ENCODE results near the gene FAM107A.

The FAM107A gene

GRCh38 chr3:58613236-58614132 is 36.3 kb upstream of the FAM107A start:
- Histone ChIP-seq H3K27me3 (ENCODE audit: control insufficient read depth in 1 of 2, insufficient read depth in 2 of 2, low read length in 2 of 2) (no peaks in the 10 kb centered on the region), H3K9me3 (ENCODE audit: control insufficient read depth in 2 of 2, low read length in 2 of 2) (no peaks in the 10 kb centered on the region), H3K4me3 (ENCODE audit: low read length in 2 of 2) (no peak overlapping the region), H3K9ac (ENCODE audit: low read length in 2 of 2) (no peak overlapping the region), H3K27ac (ENCODE audit: low read length) (no peak overlapping the region), H3K36me3 (ENCODE audit: control insufficient read depth in 2 of 2, insufficient read depth in 2 of 2, low read length in 2 of 2) (no peaks in the 10 kb centered on the region), H3K4me1 (ENCODE audit: control insufficient read depth, insufficient read depth, low read length) (peaks cover 6% of the 10 kb centered on the region)

GRCh38 chr3:58612830-58613229 is 35.6 kb upstream of the FAM107A start:
- no peak overlapping the region for H3K9ac ChIP-seq (ENCODE audit: low read length in 2 of 2)
- no peaks in the 10 kb centered on the region for H3K27me3 ChIP-seq (ENCODE audit: control insufficient read depth in 1 of 2, insufficient read depth in 2 of 2, low read length in 2 of 2)
- no peaks in the 10 kb centered on the region for H3K36me3 ChIP-seq (ENCODE audit: control insufficient read depth in 2 of 2, insufficient read depth in 2 of 2, low read length in 2 of 2)
- peaks cover 3% of the 10 kb centered on the region for H3K4me1 ChIP-seq (ENCODE audit: control insufficient read depth, insufficient read depth, low read length)
- no peak overlapping the region for H3K27ac ChIP-seq (ENCODE audit: low read length)
- no peaks in the 10 kb centered on the region for H3K9me3 ChIP-seq (ENCODE audit: control insufficient read depth in 2 of 2, low read length in 2 of 2)
- no peak overlapping the region for H3K4me3 ChIP-seq (ENCODE audit: low read length in 2 of 2)

- H3K27ac ChIP-seq (ENCODE audit: low read length), result no peak overlapping the region
- H3K36me3 ChIP-seq (ENCODE audit: control insufficient read depth in 2 of 2, insufficient read depth in 2 of 2, low read length in 2 of 2), result no peaks in the 10 kb centered on the region
- no peaks in the 10 kb centered on the region for H3K4me1 ChIP-seq (ENCODE audit: control insufficient read depth, insufficient read depth, low read length)
- no peak overlapping the region for H3K9ac ChIP-seq (ENCODE audit: low read length in 2 of 2)
- peaks cover 0 to 2% of the 10 kb centered on the region in 2 donors for H3K27me3 ChIP-seq (ENCODE audit: control insufficient read depth in 1 of 2, insufficient read depth in 2 of 2, low read length in 2 of 2)
- H3K4me3 ChIP-seq (ENCODE audit: low read length in 2 of 2), result no peak overlapping the region
- no peaks in the 10 kb centered on the region for H3K9me3 ChIP-seq (ENCODE audit: control insufficient read depth in 2 of 2, low read length in 2 of 2)
Observed at GRCh38 chr3:58609990-58610389, 32.8 kb upstream of the FAM107A start.

- no peaks in the 10 kb centered on the region for H3K4me1 ChIP-seq (ENCODE audit: control insufficient read depth, insufficient read depth, low read length)
- peaks cover 0 to 4% of the 10 kb centered on the region in 2 donors for H3K27me3 ChIP-seq (ENCODE audit: control insufficient read depth in 1 of 2, insufficient read depth in 2 of 2, low read length in 2 of 2)
- no peaks in the 10 kb centered on the region for H3K9me3 ChIP-seq (ENCODE audit: control insufficient read depth in 2 of 2, low read length in 2 of 2)
- H3K4me3 ChIP-seq (ENCODE audit: low read length in 2 of 2), result no peak overlapping the region
- no peaks in the 10 kb centered on the region for H3K36me3 ChIP-seq (ENCODE audit: control insufficient read depth in 2 of 2, insufficient read depth in 2 of 2, low read length in 2 of 2)
- H3K9ac ChIP-seq (ENCODE audit: low read length in 2 of 2), result no peak overlapping the region
- no peak overlapping the region for H3K27ac ChIP-seq (ENCODE audit: low read length)
Observed at GRCh38 chr3:58608648-58609047, 31.5 kb upstream of the FAM107A start.

GRCh38 chr3:58607816-58608215 is 30.6 kb upstream of the FAM107A start:
- Histone ChIP-seq H3K9ac (ENCODE audit: low read length in 2 of 2) (no peak overlapping the region), H3K4me1 (ENCODE audit: control insufficient read depth, insufficient read depth, low read length) (no peaks in the 10 kb centered on the region), H3K27ac (ENCODE audit: low read length) (no peak overlapping the region), H3K27me3 (ENCODE audit: control insufficient read depth in 1 of 2, insufficient read depth in 2 of 2, low read length in 2 of 2) (peaks cover 0 to 4% of the 10 kb centered on the region in 2 donors), H3K9me3 (ENCODE audit: control insufficient read depth in 2 of 2, low read length in 2 of 2) (no peaks in the 10 kb centered on the region), H3K4me3 (ENCODE audit: low read length in 2 of 2) (no peak overlapping the region), H3K36me3 (ENCODE audit: control insufficient read depth in 2 of 2, insufficient read depth in 2 of 2, low read length in 2 of 2) (no peaks in the 10 kb centered on the region)

- H3K9me3 ChIP-seq (ENCODE audit: control insufficient read depth in 2 of 2, low read length in 2 of 2), result no peaks in the 10 kb centered on the region
- no peaks in the 10 kb centered on the region for H3K36me3 ChIP-seq (ENCODE audit: control insufficient read depth in 2 of 2, insufficient read depth in 2 of 2, low read length in 2 of 2)
- no peaks in the 10 kb centered on the region for H3K4me1 ChIP-seq (ENCODE audit: control insufficient read depth, insufficient read depth, low read length)
- H3K9ac ChIP-seq (ENCODE audit: low read length in 2 of 2), result no peak overlapping the region
- peaks cover 0 to 7% of the 10 kb centered on the region in 2 donors for H3K27me3 ChIP-seq (ENCODE audit: control insufficient read depth in 1 of 2, insufficient read depth in 2 of 2, low read length in 2 of 2)
- no peak overlapping the region for H3K4me3 ChIP-seq (ENCODE audit: low read length in 2 of 2)
- H3K27ac ChIP-seq (ENCODE audit: low read length), result no peak overlapping the region
Observed at GRCh38 chr3:58606693-58607092, 29.5 kb upstream of the FAM107A start.

GRCh38 chr3:58604031-58604430 is 26.8 kb upstream of the FAM107A start:
- no peak overlapping the region for H3K9ac ChIP-seq (ENCODE audit: low read length in 2 of 2)
- no peak overlapping the region for H3K27ac ChIP-seq (ENCODE audit: low read length)
- no peak overlapping the region for H3K4me3 ChIP-seq (ENCODE audit: low read length in 2 of 2)
- no peaks in the 10 kb centered on the region for H3K4me1 ChIP-seq (ENCODE audit: control insufficient read depth, insufficient read depth, low read length)
- peaks cover 0 to 9% of the 10 kb centered on the region in 2 donors for H3K27me3 ChIP-seq (ENCODE audit: control insufficient read depth in 1 of 2, insufficient read depth in 2 of 2, low read length in 2 of 2)
- no peaks in the 10 kb centered on the region for H3K9me3 ChIP-seq (ENCODE audit: control insufficient read depth in 2 of 2, low read length in 2 of 2)
- H3K36me3 ChIP-seq (ENCODE audit: control insufficient read depth in 2 of 2, insufficient read depth in 2 of 2, low read length in 2 of 2), result no peaks in the 10 kb centered on the region

- Histone ChIP-seq H3K9ac (ENCODE audit: low read length in 2 of 2) (no peak overlapping the region), H3K4me1 (ENCODE audit: control insufficient read depth, insufficient read depth, low read length) (no peaks in the 10 kb centered on the region), H3K27me3 (ENCODE audit: control insufficient read depth in 1 of 2, insufficient read depth in 2 of 2, low read length in 2 of 2) (peaks cover 0 to 9% of the 10 kb centered on the region in 2 donors), H3K27ac (ENCODE audit: low read length) (no peak overlapping the region), H3K9me3 (ENCODE audit: control insufficient read depth in 2 of 2, low read length in 2 of 2) (no peaks in the 10 kb centered on the region), H3K4me3 (ENCODE audit: low read length in 2 of 2) (no peak overlapping the region), H3K36me3 (ENCODE audit: control insufficient read depth in 2 of 2, insufficient read depth in 2 of 2, low read length in 2 of 2) (no peaks in the 10 kb centered on the region)
Observed at GRCh38 chr3:58603606-58604005, 26.4 kb upstream of the FAM107A start.

- peaks cover 0 to 5% of the 10 kb centered on the region in 2 donors for H3K27me3 ChIP-seq (ENCODE audit: control insufficient read depth in 1 of 2, insufficient read depth in 2 of 2, low read length in 2 of 2)
- no peaks in the 10 kb centered on the region for H3K4me1 ChIP-seq (ENCODE audit: control insufficient read depth, insufficient read depth, low read length)
- no peaks in the 10 kb centered on the region for H3K9me3 ChIP-seq (ENCODE audit: control insufficient read depth in 2 of 2, low read length in 2 of 2)
- no peaks in the 10 kb centered on the region for H3K36me3 ChIP-seq (ENCODE audit: control insufficient read depth in 2 of 2, insufficient read depth in 2 of 2, low read length in 2 of 2)
- H3K9ac ChIP-seq (ENCODE audit: low read length in 2 of 2), result no peak overlapping the region
- no peak overlapping the region for H3K4me3 ChIP-seq (ENCODE audit: low read length in 2 of 2)
- no peak overlapping the region for H3K27ac ChIP-seq (ENCODE audit: low read length)
Observed at GRCh38 chr3:58597770-58598310, 20.6 kb upstream of the FAM107A start.

GRCh38 chr3:58596834-58597518 is 19.8 kb upstream of the FAM107A start:
- H3K4me3 ChIP-seq (ENCODE audit: low read length in 2 of 2), result no peak overlapping the region

More at GRCh38 chr3:58596834-58597518, 19.8 kb upstream of the FAM107A start:
- Histone ChIP-seq H3K36me3 (ENCODE audit: control insufficient read depth in 2 of 2, insufficient read depth in 2 of 2, low read length in 2 of 2) (no peaks in the 10 kb centered on the region), H3K4me1 (ENCODE audit: control insufficient read depth, insufficient read depth, low read length) (no peaks in the 10 kb centered on the region), H3K27me3 (ENCODE audit: control insufficient read depth in 1 of 2, insufficient read depth in 2 of 2, low read length in 2 of 2) (peaks cover 0 to 4% of the 10 kb centered on the region in 2 donors), H3K27ac (ENCODE audit: low read length) (no peak overlapping the region), H3K9ac (ENCODE audit: low read length in 2 of 2) (no peak overlapping the region), H3K9me3 (ENCODE audit: control insufficient read depth in 2 of 2, low read length in 2 of 2) (no peaks in the 10 kb centered on the region)

Measured in stomach smooth muscle (tissue), 2 donors.